ENCODE results near the gene PCDH9. TPM values are rescaled to one million over a fixed set of nuclear protein-coding genes. Genes with fewer than 3 reads are reported as not detected.
A peak's percentile ranks its signal among the peaks of the same experiment; 100 is the strongest.

PCDH9 gene
- total and polyA plus RNA-seq, 2 experiments from 2014 or later, result 0.31 to 0.52 TPM

- no peaks in the 10 kb centered on the region for H3K27me3 ChIP-seq (ENCODE audit: insufficient read depth)
- no peaks in the 10 kb centered on the region for H3K27me3 Mint-ChIP-seq (ENCODE audit: insufficient read depth, low read depth, poor library complexity)
- H3K27ac ChIP-seq (ENCODE audit: low read depth), result no peak overlapping the region
- no peaks in the 10 kb centered on the region for H3K9me2 ChIP-seq (ENCODE audit: insufficient read depth)
- H3K4me3 Mint-ChIP-seq, result no peak overlapping the region
- ATAC-seq (no peak), DNase-seq (ENCODE audit: low spot score) (no peak)
- no peaks in the 10 kb centered on the region for H4K20me1 ChIP-seq (replicated peaks; ENCODE audit: insufficient read depth)
- no peaks in the 10 kb centered on the region for H3K4me1 ChIP-seq (ENCODE audit: insufficient read depth)
- no peaks in the 10 kb centered on the region for H3K36me3 ChIP-seq (ENCODE audit: insufficient read depth)
- H3K27ac Mint-ChIP-seq, result no peak overlapping the region
- no peak overlapping the region for H3K4me2 ChIP-seq
- no peak overlapping the region for H3K4me3 ChIP-seq
- H3K79me2 ChIP-seq (replicated peaks; ENCODE audit: insufficient read depth), result no peaks in the 10 kb centered on the region
- no peaks in the 10 kb centered on the region for H3K36me3 Mint-ChIP-seq (ENCODE audit: low read depth)
- no peak overlapping the region for H2AFZ ChIP-seq
- H3K9me3 Mint-ChIP-seq, result no peaks in the 10 kb centered on the region
- no peaks in the 10 kb centered on the region for H3F3A ChIP-seq (replicated peaks; ENCODE audit: low read depth)
- H3K4me1 Mint-ChIP-seq, result no peaks in the 10 kb centered on the region
- TF ChIP-seq, protein P1, sequence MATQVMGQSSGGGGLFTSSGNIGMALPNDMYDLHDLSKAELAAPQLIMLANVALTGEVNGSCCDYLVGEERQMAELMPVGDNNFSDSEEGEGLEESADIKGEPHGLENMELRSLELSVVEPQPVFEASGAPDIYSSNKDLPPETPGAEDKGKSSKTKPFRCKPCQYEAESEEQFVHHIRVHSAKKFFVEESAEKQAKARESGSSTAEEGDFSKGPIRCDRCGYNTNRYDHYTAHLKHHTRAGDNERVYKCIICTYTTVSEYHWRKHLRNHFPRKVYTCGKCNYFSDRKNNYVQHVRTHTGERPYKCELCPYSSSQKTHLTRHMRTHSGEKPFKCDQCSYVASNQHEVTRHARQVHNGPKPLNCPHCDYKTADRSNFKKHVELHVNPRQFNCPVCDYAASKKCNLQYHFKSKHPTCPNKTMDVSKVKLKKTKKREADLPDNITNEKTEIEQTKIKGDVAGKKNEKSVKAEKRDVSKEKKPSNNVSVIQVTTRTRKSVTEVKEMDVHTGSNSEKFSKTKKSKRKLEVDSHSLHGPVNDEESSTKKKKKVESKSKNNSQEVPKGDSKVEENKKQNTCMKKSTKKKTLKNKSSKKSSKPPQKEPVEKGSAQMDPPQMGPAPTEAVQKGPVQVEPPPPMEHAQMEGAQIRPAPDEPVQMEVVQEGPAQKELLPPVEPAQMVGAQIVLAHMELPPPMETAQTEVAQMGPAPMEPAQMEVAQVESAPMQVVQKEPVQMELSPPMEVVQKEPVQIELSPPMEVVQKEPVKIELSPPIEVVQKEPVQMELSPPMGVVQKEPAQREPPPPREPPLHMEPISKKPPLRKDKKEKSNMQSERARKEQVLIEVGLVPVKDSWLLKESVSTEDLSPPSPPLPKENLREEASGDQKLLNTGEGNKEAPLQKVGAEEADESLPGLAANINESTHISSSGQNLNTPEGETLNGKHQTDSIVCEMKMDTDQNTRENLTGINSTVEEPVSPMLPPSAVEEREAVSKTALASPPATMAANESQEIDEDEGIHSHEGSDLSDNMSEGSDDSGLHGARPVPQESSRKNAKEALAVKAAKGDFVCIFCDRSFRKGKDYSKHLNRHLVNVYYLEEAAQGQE (IDR thresholded peaks at IDR 0.05; ENCODE audit: unreplicated experiment), result no peak
- TF ChIP-seq CREB1 (CRISPR knock-in tag; IDR thresholded peaks at IDR 0.05; ENCODE audit: low read depth), result no peak
- no peak for TF ChIP-seq ZNF114 (CRISPR knock-in tag; IDR thresholded peaks at IDR 0.05)
- no peak for TF ChIP-seq NANOG (IDR thresholded peaks at IDR 0.05; ENCODE audit: borderline replicate concordance)
Measured at GRCh38 chr13:67042556-67042955, 187.6 kb downstream of the PCDH9 start.

GRCh38 chr13:67036699-67037457 lies 193.3 kb downstream of the PCDH9 start:
- no peaks in the 10 kb centered on the region for H3K79me2 ChIP-seq (replicated peaks; ENCODE audit: insufficient read depth)
- no peak overlapping the region for H3K4me3 ChIP-seq
- H3K9me2 ChIP-seq (ENCODE audit: insufficient read depth), result no peaks in the 10 kb centered on the region
- Mint-ChIP-seq H3K9me3 (no peaks in the 10 kb centered on the region), H3K36me3 (ENCODE audit: low read depth) (no peaks in the 10 kb centered on the region), H3K27ac (peak overlapping the region; percentile 62; the same call in 1 of the 2 replicates), H3K4me1 (peaks cover 15% of the 10 kb centered on the region; the same call in 2 of the 3 replicates), H3K4me3 (no peak overlapping the region), H3K27me3 (ENCODE audit: insufficient read depth, low read depth, poor library complexity) (peaks cover 5% of the 10 kb centered on the region)
- H3K27ac ChIP-seq (ENCODE audit: low read depth), result no peak overlapping the region
- no peaks in the 10 kb centered on the region for H3K27me3 ChIP-seq (ENCODE audit: insufficient read depth)
- H3K4me1 ChIP-seq (ENCODE audit: insufficient read depth), result peaks cover 10% of the 10 kb centered on the region; the same call in 1 of the 2 replicates
- ATAC-seq, result no peak
- peak overlapping the region; percentile 11; the same call in 1 of the 2 replicates for H3K4me2 ChIP-seq
- DNase-seq (ENCODE audit: low spot score), result no peak
- no peaks in the 10 kb centered on the region for H3F3A ChIP-seq (replicated peaks; ENCODE audit: low read depth)
- no peaks in the 10 kb centered on the region for H4K20me1 ChIP-seq (replicated peaks; ENCODE audit: insufficient read depth)
- H3K36me3 ChIP-seq (ENCODE audit: insufficient read depth), result no peaks in the 10 kb centered on the region
- no peak overlapping the region for H2AFZ ChIP-seq
- TF ChIP-seq NANOG (IDR thresholded peaks at IDR 0.05; ENCODE audit: borderline replicate concordance), result no peak
- TF ChIP-seq ZNF331 (CRISPR knock-in tag; IDR thresholded peaks at IDR 0.05; ENCODE audit: low read depth), result no peak
- TF ChIP-seq EZH2phosphoT487 (IDR thresholded peaks at IDR 0.05; ENCODE audit: unreplicated experiment), result no peak
- no peak for TF ChIP-seq JUNB (IDR thresholded peaks at IDR 0.05; ENCODE audit: unreplicated experiment)
- TF ChIP-seq ETS1 (IDR thresholded peaks at IDR 0.05), result no peak
- TF ChIP-seq, protein P1 (IDR thresholded peaks at IDR 0.05; ENCODE audit: unreplicated experiment), result no peak
- no peak for TF ChIP-seq CTCF (conservative IDR thresholded peaks at IDR 0.05; ENCODE audit: low read depth in 2 of 2)

Data from GM23338 (cell line).